NCI-H1694 (cell line): ENCODE data around the gene SP2.
"Not testable (repeated sequence)": the region's sequence is repeated elsewhere in the genome, so short reads cannot be mapped to it uniquely, and the experiment has no call there.

Source experiments
- DNase-seq: peaks from one replicate; lab custom pipeline; 2025; lab: John Stamatoyannopoulos, UW

SP2 gene

GRCh38 chr17:47924785-47925677, 29.0 kb downstream of the SP2 start:
- no peak for DNase-seq

GRCh38 chr17:47925678-47925988, 29.6 kb downstream of the SP2 start:
- DNase-seq, result no peak

GRCh38 chr17:47927821-47928400, 31.9 kb downstream of the SP2 start:
- DNase-seq, result no peak

DNA sequence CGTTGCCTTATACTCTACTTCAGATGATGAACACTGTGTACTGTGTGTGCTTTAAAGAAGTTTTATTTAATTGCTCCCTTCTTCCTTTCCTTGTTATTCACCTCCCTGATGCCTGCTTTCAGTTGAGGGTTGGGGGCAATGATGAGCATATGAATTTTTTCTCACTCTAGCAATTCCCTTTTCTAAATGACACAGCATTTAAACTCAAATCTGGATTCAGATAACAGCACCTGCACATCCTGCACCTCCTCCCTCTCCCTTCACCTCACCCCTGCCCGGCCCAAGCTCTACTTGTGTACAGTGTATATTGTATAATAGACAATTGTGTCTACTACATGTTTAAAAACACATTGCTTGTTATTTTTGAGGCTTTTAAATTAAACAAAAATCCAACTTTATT, 32.4 kb downstream of the SP2 start:
- DNase-seq, result no peak

GRCh38 chr17:47929218-47930000, 33.4 kb downstream of the SP2 start:
- DNase-seq, result no peak

GRCh38 chr17:47931848-47932247, 35.8 kb downstream of the SP2 start:
- no peak for DNase-seq

- DNase-seq, result no peak
Measured at GRCh38 chr17:47934856-47935255, 38.8 kb downstream of the SP2 start.

DNA sequence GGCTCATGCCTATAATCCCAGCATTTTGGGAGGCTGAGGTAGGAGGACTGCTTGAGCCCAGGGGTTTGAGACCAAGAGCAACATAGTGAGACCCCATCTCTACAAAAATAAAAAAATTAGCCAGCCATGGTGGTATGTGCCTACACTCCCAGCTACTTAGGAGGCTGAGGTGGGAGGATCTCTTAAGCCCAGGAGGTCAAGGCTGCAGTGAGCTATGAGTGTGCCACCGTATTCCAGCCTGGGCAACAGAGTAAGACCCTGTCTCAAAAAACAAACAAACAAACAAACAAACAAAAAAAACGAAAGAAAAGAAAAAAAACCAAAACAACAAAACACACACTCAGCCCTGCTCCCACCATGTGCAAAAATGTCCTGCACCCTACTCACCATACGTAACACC, 39.4 kb downstream of the SP2 start:
- not testable (repeated sequence) for DNase-seq

GRCh38 chr17:47935961-47936360, 39.9 kb downstream of the SP2 start:
- DNase-seq, result no peak

GRCh38 chr17:47937941-47938340, 41.9 kb downstream of the SP2 start:
- DNase-seq, result no peak

- DNase-seq, result peak; percentile 98
Measured at GRCh38 chr17:47941246-47942095, 45.4 kb downstream of the SP2 start, which contains the start of gene PNPO. TSS of gene PNPO (plus strand) at chr17:47941571. CDS start at chr17:47941676, 105 bp downstream.

- no peak for DNase-seq
Measured at GRCh38 chr17:47942096-47942510, 46.1 kb downstream of the SP2 start.

DNA sequence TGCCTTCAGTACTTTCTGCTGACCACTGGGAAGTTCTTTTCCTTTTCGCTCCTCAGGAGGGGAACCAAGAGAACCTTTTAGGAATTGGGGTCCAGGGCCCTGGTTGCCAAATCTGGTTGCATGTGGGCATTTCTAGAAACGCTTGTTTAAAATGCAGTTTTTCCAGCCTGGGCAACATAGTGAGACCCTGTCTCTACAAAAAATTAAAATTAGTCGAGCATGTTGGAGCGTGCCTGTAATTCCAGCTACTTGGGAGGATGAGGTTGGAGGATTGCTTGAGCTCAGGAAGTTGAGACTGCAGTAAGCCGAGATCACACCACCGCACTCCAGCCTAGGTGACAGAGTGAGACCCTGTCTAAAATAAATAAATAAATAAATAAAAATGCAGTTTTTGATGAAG, 46.5 kb downstream of the SP2 start:
- no peak for DNase-seq

DNA sequence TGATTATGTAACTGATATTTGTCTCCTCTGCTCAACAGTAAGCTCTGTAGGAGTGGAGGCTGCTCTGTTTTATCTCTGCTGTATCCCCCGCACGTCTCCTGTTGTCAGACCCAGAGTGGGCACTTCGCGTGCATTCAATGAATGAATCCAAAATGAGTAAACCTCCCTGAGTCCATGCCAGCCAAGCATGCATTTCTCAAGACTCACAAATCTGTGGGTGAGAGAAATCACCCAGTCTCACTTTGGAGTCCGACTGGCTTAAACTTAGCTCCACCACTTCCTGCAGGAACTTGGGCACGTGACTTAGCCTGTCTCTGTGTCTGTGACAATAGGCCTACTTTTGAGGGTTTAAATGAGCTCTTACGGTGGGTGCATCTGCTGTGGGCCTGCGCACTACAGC, 49.0 kb downstream of the SP2 start:
- no peak for DNase-seq

GRCh38 chr17:47945529-47946508, 49.8 kb downstream of the SP2 start:
- no peak for DNase-seq

GRCh38 chr17:47946516-47946915, 50.5 kb downstream of the SP2 start:
- DNase-seq, result no peak

GRCh38 chr17:47946929-47947397, 50.9 kb downstream of the SP2 start:
- peak; percentile 64 for DNase-seq

GRCh38 chr17:47948706-47949196, 52.7 kb downstream of the SP2 start:
- no peak for DNase-seq

GRCh38 chr17:47949197-47949759, 53.2 kb downstream of the SP2 start:
- DNase-seq, result peak; percentile 53

DNA sequence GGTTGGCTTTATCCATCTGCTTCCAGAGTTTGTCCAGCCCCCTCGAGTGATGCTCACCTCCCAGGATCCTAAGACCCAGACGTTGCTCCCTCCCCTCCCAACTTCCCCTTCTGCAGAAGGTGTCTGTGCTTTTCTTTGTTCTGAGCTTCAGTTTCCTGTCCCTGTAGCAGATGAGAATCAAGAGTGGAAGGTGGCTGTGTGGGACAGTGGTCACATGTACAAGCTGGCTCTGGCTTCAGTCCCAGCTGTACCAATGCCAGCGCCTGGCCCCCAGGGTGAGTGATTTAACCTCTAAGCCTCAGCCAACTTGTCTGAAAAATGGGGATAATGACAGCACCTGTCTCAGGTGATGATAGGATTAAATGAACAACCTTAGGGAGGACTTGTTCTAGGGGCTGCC, 53.9 kb downstream of the SP2 start:
- DNase-seq, result no peak
